Measurements from ENCODE around the gene BIN2. TPM values are rescaled to one million over a fixed set of nuclear protein-coding genes. Genes with fewer than 3 reads are reported as not detected.

Gene BIN2
- not detected in 2 replicates for total RNA-seq (2014; rRNA removed; shearing (Covaris generic); ENCODE audit: low replicate concordance)

GRCh38 chr12:51323966-51324895 is at the start of gene BIN2:
TSS of gene BIN2 (minus strand) at chr12:51324174. CDS start at chr12:51324102, 72 bp downstream.
- in situ Hi-C loops (cut with HindIII; ENCODE audit: low pct_unique_long_range_greater_than_20kb, low sequenced_read_pairs): no loop called here

GRCh38 chr12:51373187-51373586 is 49.2 kb upstream of the BIN2 start:
- no peak for DNase-seq (ENCODE audit: low read depth)
- in situ Hi-C loops (cut with HindIII; ENCODE audit: low pct_unique_long_range_greater_than_20kb, low sequenced_read_pairs): no loop called here

More at GRCh38 chr12:51323966-51324895, at the start of gene BIN2:
- DNase-seq (ENCODE audit: low read depth): no peak

DNA sequence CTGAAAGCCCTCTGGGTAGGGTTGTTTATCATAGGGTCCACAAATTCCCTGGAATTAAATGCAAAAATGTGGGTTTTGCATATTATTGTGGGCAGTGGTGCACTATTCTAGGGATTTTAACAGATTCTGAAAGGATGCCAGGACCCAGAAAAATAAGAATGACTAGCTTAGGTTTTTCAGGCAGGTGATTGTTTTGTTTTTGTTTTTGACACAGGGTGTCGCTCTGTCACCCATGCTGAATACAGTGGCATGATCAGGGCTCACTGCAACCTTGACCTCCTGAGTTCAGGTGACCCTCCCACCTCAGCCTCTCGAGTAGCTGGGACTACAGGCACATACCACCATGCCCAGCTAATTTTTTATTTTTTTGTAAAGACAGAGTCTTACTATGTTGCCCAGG is 48.0 kb upstream of the BIN2 start:
- in situ Hi-C loops (cut with HindIII; ENCODE audit: low pct_unique_long_range_greater_than_20kb, low sequenced_read_pairs): no loop called here
- no peak for DNase-seq (ENCODE audit: low read depth)

DNA sequence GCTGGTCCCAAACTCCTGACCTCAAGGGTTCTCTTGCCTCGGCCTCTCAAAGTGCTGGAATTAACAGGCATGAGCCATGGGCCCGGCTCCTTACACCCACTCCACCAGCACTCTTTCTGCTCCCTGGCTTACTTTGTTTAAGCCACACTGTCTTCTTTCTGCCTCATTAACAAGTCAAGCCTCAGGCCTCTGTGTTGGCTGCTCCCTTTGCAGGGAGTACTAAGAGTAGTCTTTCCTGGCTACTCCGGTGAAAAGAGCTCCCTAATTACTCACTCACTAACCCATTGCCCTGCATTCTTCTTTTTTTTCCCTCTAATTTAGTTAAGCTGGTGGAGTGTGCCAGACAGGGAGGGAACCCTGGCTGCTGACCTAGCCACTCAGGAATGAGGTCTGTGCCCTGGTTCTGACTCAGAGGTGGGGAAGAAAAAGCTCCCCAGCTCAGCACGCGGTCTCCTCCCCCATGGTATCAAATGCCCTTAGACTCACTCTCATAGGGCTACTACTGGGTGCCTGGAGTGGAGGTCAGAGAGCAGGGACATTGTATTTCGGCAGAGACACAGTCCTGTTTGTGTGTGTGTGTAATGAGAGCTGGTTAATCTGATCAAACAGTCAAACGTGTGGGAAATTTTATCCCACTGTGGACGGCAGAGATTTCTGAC is 47.5 kb upstream of the BIN2 start:
- in situ Hi-C loops (cut with HindIII; ENCODE audit: low pct_unique_long_range_greater_than_20kb, low sequenced_read_pairs): no loop called here
- DNase-seq (ENCODE audit: low read depth): peak; percentile 100

GRCh38 chr12:51370667-51371066 is 46.7 kb upstream of the BIN2 start:
- no peak for DNase-seq (ENCODE audit: low read depth)
- in situ Hi-C loops (cut with HindIII; ENCODE audit: low pct_unique_long_range_greater_than_20kb, low sequenced_read_pairs): no loop called here

- DNase-seq (ENCODE audit: low read depth): no peak
- in situ Hi-C loops (cut with HindIII; ENCODE audit: low pct_unique_long_range_greater_than_20kb, low sequenced_read_pairs): no loop called here
Observed at GRCh38 chr12:51369581-51369980, 45.6 kb upstream of the BIN2 start.

GRCh38 chr12:51368640-51369517 is 44.9 kb upstream of the BIN2 start:
- no peak for DNase-seq (ENCODE audit: low read depth)
- in situ Hi-C loops (cut with HindIII; ENCODE audit: low pct_unique_long_range_greater_than_20kb, low sequenced_read_pairs): no loop called here

- DNase-seq (ENCODE audit: low read depth): no peak
- in situ Hi-C loops (cut with HindIII; ENCODE audit: low pct_unique_long_range_greater_than_20kb, low sequenced_read_pairs): no loop called here
Observed at GRCh38 chr12:51365276-51365675, 41.3 kb upstream of the BIN2 start.

- DNase-seq (ENCODE audit: low read depth): no peak
- in situ Hi-C loops (cut with HindIII; ENCODE audit: low pct_unique_long_range_greater_than_20kb, low sequenced_read_pairs): no loop called here
Observed at GRCh38 chr12:51364001-51364400, 40.0 kb upstream of the BIN2 start.

DNA sequence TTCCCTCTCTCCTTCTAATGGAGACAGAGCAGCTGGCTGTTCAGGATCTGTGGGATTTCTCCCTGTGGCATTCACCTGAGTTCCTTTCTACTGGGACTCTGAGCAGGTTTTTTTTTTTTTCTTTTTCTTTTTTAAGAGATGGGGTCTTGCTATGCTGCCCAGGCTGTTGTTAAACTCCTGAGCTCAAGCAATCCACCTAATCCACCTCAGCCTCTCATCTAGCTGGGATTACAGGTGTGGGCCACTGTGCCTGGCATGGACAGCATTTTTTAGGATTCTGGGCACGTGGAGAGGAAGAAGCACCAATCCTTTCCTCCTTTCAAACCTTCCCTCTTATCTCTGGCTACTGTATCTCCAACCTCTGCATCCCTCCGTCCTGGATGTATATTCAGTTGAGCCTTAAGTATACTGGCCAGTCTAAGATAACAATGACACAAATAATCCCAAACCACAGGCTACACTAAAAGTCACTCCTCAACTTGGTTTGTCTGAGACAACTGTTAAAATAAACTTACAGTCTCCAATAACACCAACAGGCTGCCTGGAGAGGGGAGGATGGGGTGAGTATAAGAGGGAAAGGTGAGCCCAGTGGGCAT is 38.9 kb upstream of the BIN2 start:
- DNase-seq (ENCODE audit: low read depth): no peak
- in situ Hi-C loops (cut with HindIII; ENCODE audit: low pct_unique_long_range_greater_than_20kb, low sequenced_read_pairs): no loop called here

DNA sequence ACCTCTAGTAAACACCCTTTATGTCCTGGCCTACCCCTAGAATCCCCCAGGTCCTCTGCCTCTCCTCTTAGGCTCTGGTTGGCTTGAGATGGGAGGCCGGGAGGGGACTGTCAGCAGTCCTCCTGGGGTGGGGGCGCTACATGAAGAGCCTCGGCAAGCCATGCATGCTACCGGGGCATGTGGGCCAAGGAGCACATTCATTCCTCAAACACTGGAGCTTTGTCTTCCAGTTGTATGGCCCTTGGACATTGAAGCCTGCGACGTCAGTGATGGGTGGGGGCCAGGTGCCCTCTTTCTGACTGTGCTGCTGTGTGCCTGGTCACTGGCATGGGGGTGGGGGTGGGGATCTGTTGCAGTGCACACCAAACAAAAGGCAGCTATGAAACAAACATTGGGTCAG is 38.3 kb upstream of the BIN2 start:
- in situ Hi-C loops (cut with HindIII; ENCODE audit: low pct_unique_long_range_greater_than_20kb, low sequenced_read_pairs): no loop called here
- DNase-seq (ENCODE audit: low read depth): no peak

DNA sequence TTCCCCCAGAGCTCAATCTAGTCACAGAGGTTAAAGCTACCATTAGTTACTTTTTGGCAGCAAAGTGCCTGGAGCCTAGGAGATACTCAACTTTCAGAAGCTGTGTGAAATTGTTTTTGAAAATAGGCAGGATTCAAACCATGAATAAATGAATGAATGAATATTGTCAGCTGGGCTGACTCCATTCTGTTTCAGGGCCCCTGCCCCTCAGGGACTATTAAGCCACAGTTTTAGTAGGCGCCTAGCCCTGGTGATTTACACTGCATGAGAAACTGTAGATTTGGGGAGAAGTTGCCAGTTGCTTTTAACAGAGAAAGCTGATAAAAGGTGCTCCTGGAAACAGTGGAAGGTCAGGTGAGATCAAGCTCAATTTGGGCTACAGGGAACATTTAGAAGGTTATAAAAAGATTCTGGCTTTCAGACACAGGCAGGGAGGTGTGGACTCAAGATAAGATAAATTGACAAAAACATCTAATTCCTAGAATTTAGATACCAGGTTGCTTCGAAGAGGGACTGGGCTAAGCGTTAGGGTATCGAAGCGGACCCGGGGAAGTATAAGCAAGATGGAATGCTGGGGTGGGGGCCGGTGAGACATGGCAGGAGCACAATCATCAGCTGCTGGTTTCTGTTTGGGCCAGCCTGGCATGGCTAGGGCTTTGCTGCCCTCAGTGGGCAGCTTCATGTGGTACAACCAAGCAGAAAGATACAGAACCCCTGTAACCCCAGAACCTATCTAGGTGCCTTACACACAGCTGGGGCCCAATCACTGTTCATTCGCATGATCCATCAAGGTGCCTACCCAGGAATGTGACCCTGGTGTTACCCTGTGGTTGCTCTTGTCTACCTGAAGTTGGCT is 37.4 kb upstream of the BIN2 start:
- DNase-seq (ENCODE audit: low read depth): no peak
- in situ Hi-C loops (cut with HindIII; ENCODE audit: low pct_unique_long_range_greater_than_20kb, low sequenced_read_pairs): no loop called here

GRCh38 chr12:51360315-51360714 is 36.3 kb upstream of the BIN2 start:
- in situ Hi-C loops (cut with HindIII; ENCODE audit: low pct_unique_long_range_greater_than_20kb, low sequenced_read_pairs): no loop called here
- DNase-seq (ENCODE audit: low read depth): no peak

DNA sequence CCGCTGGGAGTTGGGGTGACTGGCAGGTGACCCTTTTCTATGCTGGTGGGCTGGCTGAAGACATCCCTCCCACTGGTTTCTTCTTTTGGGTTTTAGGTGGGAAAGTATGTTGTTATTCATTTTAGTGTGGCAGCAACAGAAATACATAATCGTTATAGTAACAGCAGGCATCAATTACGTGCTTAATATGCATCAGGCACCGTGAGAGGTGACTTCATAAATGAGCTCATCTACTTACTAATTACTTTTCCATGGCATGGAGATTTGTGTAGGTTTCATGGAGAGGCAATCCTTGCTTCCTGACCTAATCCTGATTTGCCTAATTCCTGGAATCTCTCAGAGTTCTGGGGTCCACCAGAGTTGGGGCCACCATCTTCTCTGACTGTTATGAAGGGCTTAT is 35.9 kb upstream of the BIN2 start:
- in situ Hi-C loops (cut with HindIII; ENCODE audit: low pct_unique_long_range_greater_than_20kb, low sequenced_read_pairs): no loop called here
- DNase-seq (ENCODE audit: low read depth): no peak

GRCh38 chr12:51358496-51358895 is 34.5 kb upstream of the BIN2 start:
- no peak for DNase-seq (ENCODE audit: low read depth)
- in situ Hi-C loops (cut with HindIII; ENCODE audit: low pct_unique_long_range_greater_than_20kb, low sequenced_read_pairs): no loop called here

- in situ Hi-C loops (cut with HindIII; ENCODE audit: low pct_unique_long_range_greater_than_20kb, low sequenced_read_pairs): no loop called here
- DNase-seq (ENCODE audit: low read depth): no peak
Observed at GRCh38 chr12:51357374-51358047, 33.5 kb upstream of the BIN2 start.
